GM12878 (cell line): ENCODE data around the gene CSRP1. TPM values are rescaled to one million over a fixed set of nuclear protein-coding genes. Genes with fewer than 3 reads are reported as not detected.

Source experiments
- ATAC-seq: fragments of 200-7000 bp; cut with Tn5 transposase; 3 replicates; pipeline ENCODE4 v1.9.1; 2020; ENCODE audit warnings: mild to moderate bottlenecking, moderate library complexity
- BruUV-seq: library from RNA; stranded (reverse); fragments of 400-500 nt; replicated peaks from 2 replicates; lab custom pipeline; 2021; lab: Mats Ljungman, UMichigan
- CTCF ChIA-PET: fragments of 300-600 bp; sonication (Branson Sonifier 250); formaldehyde crosslinking; extraction: SDS; loops from one replicate; lab custom pipeline; 2021; ENCODE audit warnings: inconsistent platforms; lab: Yijun Ruan, JAX
- POLR2A ChIA-PET: fragments of 350-600 bp; formaldehyde crosslinking; extraction: SDS; loops from one replicate; lab custom pipeline; 2021; ENCODE audit warnings: inconsistent platforms; lab: Charles Lee
- RAD21 ChIA-PET: fragments of 300-600 bp; sonication (Branson Sonifier 250); formaldehyde crosslinking; loops from one replicate; lab custom pipeline; 2023; ENCODE audit warnings: antibody characterized with exemption; ENCODE audit not compliant: unreplicated experiment; lab: Charles Lee
- SMC1A ChIA-PET: fragments of 300-600 bp; sonication (Branson Sonifier 250); formaldehyde crosslinking; loops from one replicate; lab custom pipeline; 2023; ENCODE audit not compliant: unreplicated experiment, uncharacterized antibody; lab: Charles Lee
- DNase-seq: peaks from one replicate; pipeline ENCODE4 v3.0.0-alpha.2; 2011; ENCODE audit warnings: low read depth, low spot score
- FAIRE-seq: peaks from 3 replicates; lab custom pipeline; 2011; peaks lifted over from hg19 to GRCh38; lab: Jason Lieb, UNC
- H2AFZ ChIP-seq: 2 replicates; pipeline ENCODE4 v1.6.0; 2011; ENCODE audit warnings: low read depth, low read length, control low read depth; ENCODE audit not compliant: control insufficient read depth
- H3K27ac ChIP-seq: 2 replicates; pipeline ENCODE4 v1.5.1; 2011; ENCODE audit warnings: control low read depth; ENCODE audit not compliant: control insufficient read depth, insufficient read depth
- H3K27me3 ChIP-seq, 2 experiments: replicated peaks in 1 of 2; 2 replicates each; pipeline versions ENCODE4 v1.6.0 to v1.6.1; 2011; ENCODE audit warnings: low read length in 1 of 2; ENCODE audit not compliant: control insufficient read depth in 2 of 2, insufficient read depth in 2 of 2
- H3K36me3 ChIP-seq, 2 experiments: 2 replicates each; pipeline ENCODE4 v1.5.1; 2011; ENCODE audit warnings: low read length in 1 of 2; ENCODE audit not compliant: control insufficient read depth in 2 of 2, insufficient read depth in 2 of 2
- H3K4me1 ChIP-seq: 2 replicates; pipeline ENCODE4 v1.6.1; 2011; ENCODE audit warnings: mild to moderate bottlenecking, low read length, moderate library complexity, mixed read lengths; ENCODE audit not compliant: control insufficient read depth, insufficient read depth
- H3K4me2 ChIP-seq: 2 replicates; pipeline ENCODE4 v1.6.0; 2011; ENCODE audit warnings: control low read depth; ENCODE audit not compliant: control insufficient read depth, insufficient read depth
- H3K4me3 ChIP-seq: fragments of 200-600 bp; sonication (generic); 2 replicates; pipeline ENCODE4 v1.5.1; 2016
- H3K79me2 ChIP-seq: 2 replicates; pipeline ENCODE4 v1.6.0; 2011; ENCODE audit warnings: low read length; ENCODE audit not compliant: control insufficient read depth, insufficient read depth
- H3K9ac ChIP-seq: 2 replicates; pipeline ENCODE4 v1.8.0; 2011; ENCODE audit warnings: low read length, control low read depth, mixed read lengths; ENCODE audit not compliant: control insufficient read depth, insufficient read depth
- H3K9me3 ChIP-seq: replicated peaks from 3 replicates; pipeline ENCODE4 v1.5.1; 2011; ENCODE audit warnings: mild to moderate bottlenecking, low read length; ENCODE audit not compliant: control insufficient read depth, insufficient read depth
- H4K20me1 ChIP-seq: 2 replicates; pipeline ENCODE4 v1.6.0; 2011; ENCODE audit not compliant: control insufficient read depth, insufficient read depth
- BCL3 ChIP-seq: IDR thresholded peaks from 2 replicates; pipeline ENCODE4 v1.6.1; 2011; ENCODE audit warnings: borderline replicate concordance, low read depth, mild to moderate bottlenecking, moderate library complexity, low read length; ENCODE audit not compliant: insufficient read depth, poor library complexity, severe bottlenecking
- DPF2 ChIP-seq: fragments of 450-650 bp; IDR thresholded peaks from 2 replicates; pipeline ENCODE4 v1.6.1; 2017; ENCODE audit warnings: mild to moderate bottlenecking
- EP300 ChIP-seq, 2 experiments: fragments of 150-350 bp in 1 of 2; IDR thresholded peaks; 2 replicates each; pipeline ENCODE4 v1.6.1; 2011 to 2012; ENCODE audit warnings: low read depth in 2 of 2, low read length in 2 of 2, borderline replicate concordance in 1 of 2, improper control_type of control experiment in 1 of 2, inconsistent platforms in 1 of 2; ENCODE audit not compliant: control insufficient read depth in 1 of 2
- IKZF2 ChIP-seq, 2 experiments: fragments of 450-650 bp; IDR thresholded peaks; 2 replicates each; pipeline ENCODE4 v1.6.1; 2017; ENCODE audit warnings: mild to moderate bottlenecking in 2 of 2, moderate library complexity in 2 of 2
- SKIL ChIP-seq: fragments of 450-650 bp; IDR thresholded peaks from 2 replicates; pipeline ENCODE4 v1.6.1; 2017; ENCODE audit warnings: mild to moderate bottlenecking, low read depth, inconsistent platforms; ENCODE audit not compliant: poor library complexity, severe bottlenecking
- SMARCA5 ChIP-seq: fragments of 450-650 bp; IDR thresholded peaks from 2 replicates; pipeline ENCODE4 v1.6.1; 2017; ENCODE audit warnings: mild to moderate bottlenecking
- SMC3 ChIP-seq: IDR thresholded peaks from 2 replicates; pipeline ENCODE4 v1.6.1; 2011; ENCODE audit warnings: low read length, improper control_type of control experiment, borderline replicate concordance
- STAT3 ChIP-seq: IDR thresholded peaks from 2 replicates; pipeline ENCODE4 v1.6.1; 2011; ENCODE audit warnings: low read depth, low read length, improper control_type of control experiment
- ZBTB11 ChIP-seq: fragments of 450-650 bp; formaldehyde crosslinking; IDR thresholded peaks from 2 replicates; pipeline ENCODE4 v1.5.0; 2022; ENCODE audit warnings: mild to moderate bottlenecking, missing genetic modification characterization
- WGBS: methylation state at CpG from one replicate; pipeline ENCODE4 v1.1.6; 2016; ENCODE audit warnings: low lambda C conversion rate; ENCODE audit not compliant: insufficient replicate concordance, insufficient coverage; ENCODE audit errors: missing lambda C conversion rate; 5-methylcytosine and 5-hydroxymethylcytosine counted together
- in situ Hi-C: fragments of 300-500 bp; cut with MboI; formaldehyde crosslinking; loops from 9 replicates; pipeline ENCODE4 v1.14.3; 2018; ENCODE audit warnings: mixed read lengths
- intact Hi-C: fragments of 100-400 bp; cut with micrococcal nuclease; formaldehyde crosslinking; loops from one replicate; pipeline ENCODE4 v1.14.2; 2022; ENCODE audit not compliant: unreplicated experiment
- polyA plus RNA-seq, 11 experiments: library from polyadenylated mRNA; depleted of rRNA in 4 of 11; unstranded in 6 of 11; stranded (reverse) in 5 of 11; fragments of >200 nt; fragmentation: Nextera tagmentation in 4 of 11; fragmentation: Illumina TruSeq in 1 of 11; extraction: Ambion mirVana in 4 of 11; extraction: Trizol in 1 of 11; gene quantifications; 1 replicate in 1 of 11; 2 replicates in 10 of 11; pipeline versions ENCODE4 v1.2.1 to v1.2.3, GENCODE V29; 2011 to 2016; ENCODE audit warnings: inconsistent platforms in 2 of 11, missing spikeins in 2 of 11, low read depth in 1 of 11
- total RNA-seq, 4 experiments: library from RNA; depleted of rRNA in 3 of 4; stranded (reverse); fragments of >200 nt in 3 of 4; fragmentation: Illumina TruSeq in 1 of 4; extraction: Trizol in 1 of 4; gene quantifications; 2 replicates each; pipeline versions ENCODE4 v1.2.1 to v1.2.3, GENCODE V29; 2013 to 2021

The CSRP1 gene
- total and polyA plus RNA-seq, 10 of the 15 experiments (the other 5 are each of a cell fraction or from before 2014, with no cell fraction given), result 23.4 to 99.2 (median 80.7) TPM

GRCh38 chr1:201459775-201460174 lies 47.1 kb downstream of the CSRP1 start:
- Histone ChIP-seq H3K79me2 (no peaks in the 10 kb centered on the region), H4K20me1 (no peaks in the 10 kb centered on the region), H3K4me3 (no peak overlapping the region), H2AFZ (no peak overlapping the region), H3K9me3 (no peaks in the 10 kb centered on the region), H3K36me3 (no peaks in the 10 kb centered on the region), H3K4me1 (peaks cover 12% of the 10 kb centered on the region), H3K27me3 (no peaks in the 10 kb centered on the region), H3K9ac (no peak overlapping the region), H3K27ac (no peak overlapping the region), H3K4me2 (no peak overlapping the region)
- ChIA-PET RAD21 (no interaction called here), CTCF (interaction anchor here (1.5 to 16.5 kb wide), 3 partner anchors 12 to 52 kb away, joined by 3 to 455 read pairs (median 149); no protein-coding TSS in a partner anchor), SMC1A (interaction anchor here (1.0 to 2.2 kb wide), 2 partner anchors 11 to 23 kb away, joined by 3 to 8 read pairs; no protein-coding TSS in a partner anchor), POLR2A (no interaction called here)
- no peak for ATAC-seq
- TF ChIP-seq EP300 (IDR thresholded peaks at IDR 0.05; ENCODE audit: borderline replicate concordance in 1 of 2, control insufficient read depth in 1 of 2, low read depth in 2 of 2, low read length in 2 of 2), result no peak
- no peak for TF ChIP-seq IKZF2 (IDR thresholded peaks at IDR 0.05)
- TF ChIP-seq SMARCA5, result no peak
- BruUV-seq, result no TSS peak
- in situ Hi-C loops (no loop called here), intact Hi-C loops (no loop called here)
- FAIRE-seq, result no peak
- DNase-seq, result no peak
- 69% methylated on average over 5 of the region's 5 CpGs for WGBS

- no peaks in the 10 kb centered on the region for H3K9me3 ChIP-seq
- ChIA-PET POLR2A (no interaction called here), SMC1A (interaction anchor here (2.2 kb wide), 1 partner anchor 11 kb away, joined by 8 read pairs; no protein-coding TSS in a partner anchor), RAD21 (interaction anchor here (1.2 kb wide), 1 partner anchor 18 kb away, joined by 3 read pairs; no protein-coding TSS in a partner anchor), CTCF (interaction anchor here (14.7 to 16.5 kb wide), 2 partner anchors 11 to 21 kb away, joined by 149 to 455 read pairs; no protein-coding TSS in a partner anchor)
- no peaks in the 10 kb centered on the region for H3K79me2 ChIP-seq
- H3K27me3 ChIP-seq, result no peaks in the 10 kb centered on the region
- no peak overlapping the region for H3K9ac ChIP-seq
- in situ Hi-C loops (no loop called here), intact Hi-C loops (no loop called here)
- no peaks in the 10 kb centered on the region for H4K20me1 ChIP-seq
- ATAC-seq (no peak), FAIRE-seq (no peak), DNase-seq (no peak)
- BruUV-seq, result no TSS peak
- no peak overlapping the region for H2AFZ ChIP-seq
- H3K36me3 ChIP-seq, result no peaks in the 10 kb centered on the region
- H3K4me1 ChIP-seq, result peaks cover 19% of the 10 kb centered on the region
- H3K4me2 ChIP-seq, result no peak overlapping the region
- H3K4me3 ChIP-seq, result no peak overlapping the region
- no peak overlapping the region for H3K27ac ChIP-seq
- WGBS, result 3% methylated on average over 3 of the region's 3 CpGs
- TF ChIP-seq SKIL (no peak), BCL3 (no peak), ZBTB11 (no peak), STAT3 (no peak), DPF2 (no peak), SMC3 (no peak)
These were observed 47.9 kb downstream of the CSRP1 start for GRCh38 chr1:201459052-201459451.
